Measurements from ENCODE around the gene C19orf85.

DNA sequence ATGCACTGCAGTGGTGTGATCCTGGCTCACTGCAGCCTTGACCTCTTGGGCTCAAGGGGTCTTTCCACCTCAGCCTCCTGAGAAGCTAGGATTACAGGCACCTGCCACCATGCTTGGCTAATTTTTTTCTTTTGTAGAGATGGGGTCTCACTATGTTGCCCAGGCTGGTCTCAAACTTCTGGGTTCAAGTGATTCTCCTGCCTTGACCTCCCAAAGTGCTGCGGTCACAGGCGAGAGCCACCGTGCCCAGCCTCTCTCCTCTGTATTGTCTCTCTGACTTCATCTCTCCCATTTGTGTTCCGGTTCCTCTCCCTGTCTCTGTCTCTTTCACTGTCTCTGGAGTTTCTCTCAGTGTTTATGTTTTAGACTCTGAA, 1.7 kb upstream of the C19orf85 start:
- TF ChIP-seq, protein P1, sequence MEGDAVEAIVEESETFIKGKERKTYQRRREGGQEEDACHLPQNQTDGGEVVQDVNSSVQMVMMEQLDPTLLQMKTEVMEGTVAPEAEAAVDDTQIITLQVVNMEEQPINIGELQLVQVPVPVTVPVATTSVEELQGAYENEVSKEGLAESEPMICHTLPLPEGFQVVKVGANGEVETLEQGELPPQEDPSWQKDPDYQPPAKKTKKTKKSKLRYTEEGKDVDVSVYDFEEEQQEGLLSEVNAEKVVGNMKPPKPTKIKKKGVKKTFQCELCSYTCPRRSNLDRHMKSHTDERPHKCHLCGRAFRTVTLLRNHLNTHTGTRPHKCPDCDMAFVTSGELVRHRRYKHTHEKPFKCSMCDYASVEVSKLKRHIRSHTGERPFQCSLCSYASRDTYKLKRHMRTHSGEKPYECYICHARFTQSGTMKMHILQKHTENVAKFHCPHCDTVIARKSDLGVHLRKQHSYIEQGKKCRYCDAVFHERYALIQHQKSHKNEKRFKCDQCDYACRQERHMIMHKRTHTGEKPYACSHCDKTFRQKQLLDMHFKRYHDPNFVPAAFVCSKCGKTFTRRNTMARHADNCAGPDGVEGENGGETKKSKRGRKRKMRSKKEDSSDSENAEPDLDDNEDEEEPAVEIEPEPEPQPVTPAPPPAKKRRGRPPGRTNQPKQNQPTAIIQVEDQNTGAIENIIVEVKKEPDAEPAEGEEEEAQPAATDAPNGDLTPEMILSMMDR (IDR thresholded peaks at IDR 0.05), result no peak
- no peak for TF ChIP-seq POLR2A (IDR thresholded peaks at IDR 0.05)

Data from uterus (tissue), 2 donors.